T-helper 2 cell treated with Interferon-gamma antibody and Interleukin-4, amounts not matched to agents 5 μg/mL and 100 μg/mL, for 36 hours (primary cell): ENCODE measurements around the gene UNC13C.

Source experiments
- DNase-seq: peaks from one replicate; pipeline ENCODE4 v3.0.0; 2021; ENCODE audit warnings: low spot score
- H3K27ac Mint-ChIP-seq: one replicate; pipeline ENCODE4 v1.8.0; 2021; ENCODE audit warnings: mild to moderate bottlenecking, mixed read lengths
- H3K27me3 Mint-ChIP-seq: one replicate; pipeline ENCODE4 v1.8.0; 2021; ENCODE audit warnings: low read depth, mixed read lengths
- H3K36me3 Mint-ChIP-seq: one replicate; pipeline ENCODE4 v1.8.0; 2021; ENCODE audit warnings: low read depth, mixed read lengths
- H3K4me1 Mint-ChIP-seq: one replicate; pipeline ENCODE4 v1.8.0; 2021; ENCODE audit warnings: low read depth, mixed read lengths
- H3K4me3 Mint-ChIP-seq: one replicate; pipeline ENCODE4 v1.8.0; 2022; ENCODE audit warnings: mild to moderate bottlenecking, moderate library complexity, mixed read lengths
- H3K9me3 Mint-ChIP-seq: one replicate; pipeline ENCODE4 v1.8.0; 2021; ENCODE audit warnings: mixed read lengths

Gene UNC13C

GRCh38 chr15:54035616-54036015, 57.4 kb downstream of the UNC13C start:
- Mint-ChIP-seq H3K4me3 (no peak overlapping the region), H3K27me3 (no peaks in the 10 kb centered on the region), H3K9me3 (no peaks in the 10 kb centered on the region), H3K36me3 (no peaks in the 10 kb centered on the region), H3K27ac (no peak overlapping the region), H3K4me1 (no peaks in the 10 kb centered on the region)
- no peak for DNase-seq

GRCh38 chr15:54045397-54045796, 67.2 kb downstream of the UNC13C start:
- H3K27ac Mint-ChIP-seq = no peak overlapping the region
- no peaks in the 10 kb centered on the region for H3K27me3 Mint-ChIP-seq
- no peaks in the 10 kb centered on the region for H3K9me3 Mint-ChIP-seq
- no peak for DNase-seq
- H3K4me3 Mint-ChIP-seq = no peak overlapping the region
- no peaks in the 10 kb centered on the region for H3K36me3 Mint-ChIP-seq
- no peaks in the 10 kb centered on the region for H3K4me1 Mint-ChIP-seq

GRCh38 chr15:54046093-54046492, 67.9 kb downstream of the UNC13C start:
- Mint-ChIP-seq H3K27me3 (no peaks in the 10 kb centered on the region), H3K4me1 (no peaks in the 10 kb centered on the region), H3K4me3 (no peak overlapping the region), H3K36me3 (no peaks in the 10 kb centered on the region), H3K27ac (no peak overlapping the region), H3K9me3 (no peaks in the 10 kb centered on the region)
- no peak for DNase-seq

- Mint-ChIP-seq H3K4me3 (no peak overlapping the region), H3K4me1 (no peaks in the 10 kb centered on the region), H3K36me3 (no peaks in the 10 kb centered on the region), H3K9me3 (peaks cover 3% of the 10 kb centered on the region), H3K27ac (no peak overlapping the region), H3K27me3 (no peaks in the 10 kb centered on the region)
- DNase-seq = no peak
These were observed 86.1 kb downstream of the UNC13C start for GRCh38 chr15:54064365-54064764.

- Mint-ChIP-seq H3K4me3 (no peak overlapping the region), H3K27ac (no peak overlapping the region), H3K9me3 (peaks cover 3% of the 10 kb centered on the region), H3K36me3 (no peaks in the 10 kb centered on the region), H3K4me1 (no peaks in the 10 kb centered on the region), H3K27me3 (no peaks in the 10 kb centered on the region)
- no peak for DNase-seq
These were observed 88.2 kb downstream of the UNC13C start for GRCh38 chr15:54066403-54066802.

GRCh38 chr15:54082836-54083492, 104.7 kb downstream of the UNC13C start:
- Mint-ChIP-seq H3K36me3 (no peaks in the 10 kb centered on the region), H3K27me3 (no peaks in the 10 kb centered on the region), H3K27ac (no peak overlapping the region), H3K4me1 (no peaks in the 10 kb centered on the region), H3K9me3 (no peaks in the 10 kb centered on the region), H3K4me3 (no peak overlapping the region)
- no peak for DNase-seq

GRCh38 chr15:54083501-54083900, 105.3 kb downstream of the UNC13C start:
- no peaks in the 10 kb centered on the region for H3K9me3 Mint-ChIP-seq
- H3K4me3 Mint-ChIP-seq = no peak overlapping the region
- no peak overlapping the region for H3K27ac Mint-ChIP-seq
- no peak for DNase-seq
- H3K4me1 Mint-ChIP-seq = no peaks in the 10 kb centered on the region
- H3K27me3 Mint-ChIP-seq = no peaks in the 10 kb centered on the region
- no peaks in the 10 kb centered on the region for H3K36me3 Mint-ChIP-seq

- no peaks in the 10 kb centered on the region for H3K9me3 Mint-ChIP-seq
- DNase-seq = no peak
- H3K4me3 Mint-ChIP-seq = no peak overlapping the region
- H3K27me3 Mint-ChIP-seq = no peaks in the 10 kb centered on the region
- H3K4me1 Mint-ChIP-seq = no peaks in the 10 kb centered on the region
- H3K27ac Mint-ChIP-seq = no peak overlapping the region
- H3K36me3 Mint-ChIP-seq = no peaks in the 10 kb centered on the region
These were observed 105.8 kb downstream of the UNC13C start for GRCh38 chr15:54083991-54084390.

- Mint-ChIP-seq H3K9me3 (no peaks in the 10 kb centered on the region), H3K4me3 (no peak overlapping the region), H3K4me1 (no peaks in the 10 kb centered on the region), H3K36me3 (no peaks in the 10 kb centered on the region), H3K27ac (no peak overlapping the region), H3K27me3 (no peaks in the 10 kb centered on the region)
- DNase-seq = no peak
These were observed 110.6 kb downstream of the UNC13C start for GRCh38 chr15:54088837-54089236.

- Mint-ChIP-seq H3K27ac (no peak overlapping the region), H3K4me3 (no peak overlapping the region), H3K4me1 (no peaks in the 10 kb centered on the region), H3K27me3 (no peaks in the 10 kb centered on the region), H3K36me3 (no peaks in the 10 kb centered on the region), H3K9me3 (no peaks in the 10 kb centered on the region)
- no peak for DNase-seq
These were observed 111.5 kb downstream of the UNC13C start for GRCh38 chr15:54089776-54090175.

GRCh38 chr15:54091651-54092050, 113.4 kb downstream of the UNC13C start:
- Mint-ChIP-seq H3K4me3 (no peak overlapping the region), H3K9me3 (no peaks in the 10 kb centered on the region), H3K27me3 (no peaks in the 10 kb centered on the region), H3K27ac (no peak overlapping the region), H3K4me1 (no peaks in the 10 kb centered on the region), H3K36me3 (no peaks in the 10 kb centered on the region)
- DNase-seq = no peak

GRCh38 chr15:54094661-54095060, 116.4 kb downstream of the UNC13C start:
- H3K27me3 Mint-ChIP-seq = no peaks in the 10 kb centered on the region
- DNase-seq = no peak
- no peaks in the 10 kb centered on the region for H3K9me3 Mint-ChIP-seq
- H3K4me1 Mint-ChIP-seq = no peaks in the 10 kb centered on the region
- no peak overlapping the region for H3K4me3 Mint-ChIP-seq
- H3K36me3 Mint-ChIP-seq = no peaks in the 10 kb centered on the region
- no peak overlapping the region for H3K27ac Mint-ChIP-seq

GRCh38 chr15:54097019-54097418, 118.8 kb downstream of the UNC13C start:
- Mint-ChIP-seq H3K4me1 (no peaks in the 10 kb centered on the region), H3K4me3 (no peak overlapping the region), H3K27ac (no peak overlapping the region), H3K9me3 (no peaks in the 10 kb centered on the region), H3K27me3 (no peaks in the 10 kb centered on the region), H3K36me3 (no peaks in the 10 kb centered on the region)
- DNase-seq = no peak

GRCh38 chr15:54099010-54099409, 120.8 kb downstream of the UNC13C start:
- H3K27me3 Mint-ChIP-seq = no peaks in the 10 kb centered on the region
- no peak for DNase-seq
- no peaks in the 10 kb centered on the region for H3K9me3 Mint-ChIP-seq
- H3K36me3 Mint-ChIP-seq = no peaks in the 10 kb centered on the region
- no peak overlapping the region for H3K4me3 Mint-ChIP-seq
- no peak overlapping the region for H3K27ac Mint-ChIP-seq
- no peaks in the 10 kb centered on the region for H3K4me1 Mint-ChIP-seq

- DNase-seq = no peak
- no peaks in the 10 kb centered on the region for H3K36me3 Mint-ChIP-seq
- H3K4me3 Mint-ChIP-seq = no peak overlapping the region
- H3K27me3 Mint-ChIP-seq = no peaks in the 10 kb centered on the region
- no peak overlapping the region for H3K27ac Mint-ChIP-seq
- no peaks in the 10 kb centered on the region for H3K9me3 Mint-ChIP-seq
- no peaks in the 10 kb centered on the region for H3K4me1 Mint-ChIP-seq
These were observed 123.5 kb downstream of the UNC13C start for GRCh38 chr15:54101664-54102270.
